SK-N-SH (cell line): ENCODE data around the gene PPP1R3C. TPM values are rescaled to one million over a fixed set of nuclear protein-coding genes. Genes with fewer than 3 reads are reported as not detected.

ENCODE experiments used
- CTCF ChIA-PET: fragments of 300-600, 350-600 bp; formaldehyde crosslinking; extraction: SDS; loops from one replicate; lab custom pipeline; 2021; lab: Yijun Ruan, JAX
- POLR2A ChIA-PET: fragments of 350-600 bp; sonication (Branson Sonifier 250); formaldehyde crosslinking; extraction: SDS; loops from one replicate; lab custom pipeline; 2020; ENCODE audit warnings: antibody characterized with exemption, inconsistent platforms; lab: Yijun Ruan, JAX
- DNase-seq: peaks from one replicate; pipeline ENCODE4 v3.0.0; 2012
- H2AFZ ChIP-seq: fragments of 200-600 bp; sonication (generic); 2 replicates; pipeline ENCODE4 v1.8.1; 2016; ENCODE audit warnings: antibody characterized with exemption, mild to moderate bottlenecking, low read depth
- H3F3A ChIP-seq: fragments of 200-600 bp; sonication (generic); replicated peaks from 2 replicates; pipeline ENCODE3; 2016; ENCODE audit warnings: antibody characterized with exemption, mild to moderate bottlenecking; ENCODE audit not compliant: insufficient read depth
- H3K27ac ChIP-seq, 2 experiments: fragments of 200-500 bp in 1 of 2; fragments of 200-600 bp in 1 of 2; sonication (Bioruptor generic) in 1 of 2; sonication (generic), shearing (Covaris generic) in 1 of 2; 2 replicates each; pipeline versions ENCODE4 v1.5.1 to v1.6.1; 2014 to 2016; ENCODE audit warnings: low read depth in 2 of 2, inconsistent platforms in 1 of 2, low read length in 1 of 2, mild to moderate bottlenecking in 1 of 2, mixed read lengths in 1 of 2
- H3K27me3 ChIP-seq: fragments of 200-600 bp; sonication (generic), shearing (Covaris generic); 2 replicates; pipeline ENCODE4 v1.6.1; 2016; ENCODE audit warnings: mixed run types; ENCODE audit not compliant: insufficient read depth
- H3K36me3 ChIP-seq, 2 experiments: fragments of 200-500 bp in 1 of 2; fragments of 200-600 bp in 1 of 2; sonication (Bioruptor generic) in 1 of 2; sonication (generic) in 1 of 2; replicated peaks in 1 of 2; 2 replicates each; pipeline versions ENCODE3 to v1.5.1; 2014 to 2016; ENCODE audit warnings: low read length in 1 of 2, mild to moderate bottlenecking in 1 of 2; ENCODE audit not compliant: insufficient read depth in 2 of 2, control insufficient read depth in 1 of 2
- H3K4me1 ChIP-seq, 2 experiments: fragments of 200-500 bp in 1 of 2; fragments of 200-600 bp in 1 of 2; sonication (Bioruptor generic) in 1 of 2; sonication (generic), shearing (Covaris generic) in 1 of 2; 2 replicates each; pipeline versions ENCODE4 v1.5.1 to v1.6.1; 2014 to 2016; ENCODE audit warnings: low read depth in 1 of 2, low read length in 1 of 2, mixed run types in 1 of 2; ENCODE audit not compliant: insufficient read depth in 2 of 2, control insufficient read depth in 1 of 2
- H3K4me2 ChIP-seq: fragments of 200-600 bp; sonication (generic), shearing (Covaris generic); 2 replicates; pipeline ENCODE4 v1.6.1; 2017; ENCODE audit warnings: mixed run types
- H3K4me3 ChIP-seq, 2 experiments: fragments of 200-500 bp in 1 of 2; fragments of 200-600 bp in 1 of 2; sonication (Bioruptor generic) in 1 of 2; sonication (generic), shearing (Covaris generic) in 1 of 2; 2 replicates each; pipeline versions ENCODE4 v1.5.1 to v1.8.1; 2014 to 2016; ENCODE audit warnings: low read depth in 2 of 2, inconsistent platforms in 1 of 2, low read length in 1 of 2, mild to moderate bottlenecking in 1 of 2, mixed read lengths in 1 of 2, moderate library complexity in 1 of 2
- H3K79me2 ChIP-seq: fragments of 200-600 bp; sonication (generic); 2 replicates; pipeline ENCODE4 v1.8.1; 2017; ENCODE audit warnings: mild to moderate bottlenecking; ENCODE audit not compliant: insufficient read depth
- H3K9ac ChIP-seq: fragments of 200-600 bp; sonication (generic); 2 replicates; pipeline ENCODE4 v1.6.1; 2017; ENCODE audit warnings: mixed run types
- H3K9me2 ChIP-seq: fragments of 200-600 bp; sonication (generic); 2 replicates; pipeline ENCODE4 v1.6.1; 2017; ENCODE audit warnings: mixed run types
- H3K9me3 ChIP-seq: fragments of 200-600 bp; sonication (generic); 2 replicates; pipeline ENCODE4 v1.6.1; 2017; ENCODE audit warnings: mixed run types, mild to moderate bottlenecking, moderate library complexity
- H4K20me1 ChIP-seq: fragments of 200-600 bp; sonication (generic); 2 replicates; pipeline ENCODE4 v1.6.1; 2017; ENCODE audit warnings: mild to moderate bottlenecking, mixed run types; ENCODE audit not compliant: insufficient read depth
- CTCF ChIP-seq: fragments of 200-600 bp; sonication (generic); IDR thresholded peaks from 2 replicates; pipeline ENCODE4 v1.6.1; 2017; ENCODE audit warnings: antibody characterized with exemption, mild to moderate bottlenecking, moderate library complexity
- EZH2phosphoT487 ChIP-seq: fragments of 200-600 bp; sonication (generic); IDR thresholded peaks from 2 replicates; pipeline ENCODE4 v1.6.1; 2017; ENCODE audit warnings: low read depth, mixed run types, mild to moderate bottlenecking, antibody characterized with exemption, moderate library complexity, borderline replicate concordance
- FOXM1 ChIP-seq: IDR thresholded peaks from 2 replicates; pipeline ENCODE4 v1.4.0; 2012; ENCODE audit warnings: low read depth, mild to moderate bottlenecking
- MXI1 ChIP-seq: IDR thresholded peaks from 2 replicates; pipeline ENCODE4 v1.6.1; 2012; ENCODE audit warnings: mild to moderate bottlenecking, low read depth, low read length, improper control_type of control experiment
- PBX3 ChIP-seq: IDR thresholded peaks from 2 replicates; pipeline ENCODE4; 2012
- TCF12 ChIP-seq: IDR thresholded peaks from 2 replicates; pipeline ENCODE4 v1.4.0; 2012
- TEAD4 ChIP-seq: IDR thresholded peaks from 2 replicates; pipeline ENCODE4 v1.4.0; 2012; ENCODE audit warnings: mild to moderate bottlenecking, borderline replicate concordance; ENCODE audit not compliant: insufficient read depth
- WGBS: methylation state at CpG from one replicate; pipeline ENCODE4 v1.1.6; 2017; ENCODE audit warnings: low lambda C conversion rate; 5-methylcytosine and 5-hydroxymethylcytosine counted together
- polyA plus RNA-seq, 3 experiments: library from polyadenylated mRNA; depleted of rRNA; stranded (reverse); fragments of >200 nt; gene quantifications; 2 replicates each; pipeline ENCODE4 v1.2.3, GENCODE V29; 2012

The PPP1R3C gene
- polyA plus RNA-seq, 1 of the 3 experiments (the other 2 are of a cell fraction), result 9.0 TPM

GRCh38 chr10:91602868-91603568 is 29.9 kb downstream of the PPP1R3C start:
- Histone ChIP-seq H3K4me3 (no peak overlapping the region), H3K9me3 (no peaks in the 10 kb centered on the region), H3K36me3 (no peaks in the 10 kb centered on the region), H2AFZ (no peak overlapping the region), H3K27ac (peak overlapping the region; percentile 83 to 89; a peak in 3 of 4 replicates), H3K9ac (no peak overlapping the region), H3K4me1 (peaks cover 13 to 28% of the 10 kb centered on the region in 2 experiments), H3K4me2 (no peak overlapping the region), H3K27me3 (no peaks in the 10 kb centered on the region), H4K20me1 (no peaks in the 10 kb centered on the region), H3F3A (peaks cover 41% of the 10 kb centered on the region), H3K9me2 (no peaks in the 10 kb centered on the region), H3K79me2 (no peaks in the 10 kb centered on the region)
- DNase-seq, result no peak
- CTCF ChIA-PET, result interaction anchor here (0.9 to 1.4 kb wide), 5 partner anchors 13 to 305 kb away, joined by 3 read pairs; partner anchors contain the start of gene PPP1R3C
- WGBS, result 83% methylated on average over 4 of the region's 4 CpGs
- TF ChIP-seq TEAD4, result no peak
- POLR2A ChIA-PET, result no interaction called here

GRCh38 chr10:91602449-91602848 is 30.4 kb downstream of the PPP1R3C start:
- CTCF ChIA-PET, result interaction anchor here (1.0 to 1.4 kb wide), 3 partner anchors 14 to 304 kb away, joined by 3 read pairs; no protein-coding TSS in a partner anchor
- Histone ChIP-seq H2AFZ (no peak overlapping the region), H3K9me2 (no peaks in the 10 kb centered on the region), H3K79me2 (no peaks in the 10 kb centered on the region), H3K9me3 (no peaks in the 10 kb centered on the region), H3K9ac (no peak overlapping the region), H4K20me1 (no peaks in the 10 kb centered on the region), H3K36me3 (no peaks in the 10 kb centered on the region), H3K4me1 (peaks cover 17 to 34% of the 10 kb centered on the region in 2 experiments), H3K27ac (peak overlapping the region in 1 of 2 experiments; percentile 83; a peak in 2 of 4 replicates), H3K4me3 (no peak overlapping the region), H3F3A (peaks cover 43% of the 10 kb centered on the region), H3K4me2 (no peak overlapping the region), H3K27me3 (no peaks in the 10 kb centered on the region)
- POLR2A ChIA-PET, result no interaction called here
- TF ChIP-seq FOXM1 (no peak), PBX3 (no peak), MXI1 (no peak), TCF12 (no peak), EZH2phosphoT487 (no peak), CTCF (no peak)
- DNase-seq, result no peak
- WGBS, result 94% methylated on average over 3 of the region's 3 CpGs
